ENCODE results near the gene CDK14.

CDK14 gene

GRCh38 chr7:90595801-90596670, at the start of gene CDK14:
TSS of gene CDK14 (plus strand) at chr7:90596321. CDS start at chr7:90596628, 307 bp downstream.
- peak; percentile 38 for DNase-seq

DNA sequence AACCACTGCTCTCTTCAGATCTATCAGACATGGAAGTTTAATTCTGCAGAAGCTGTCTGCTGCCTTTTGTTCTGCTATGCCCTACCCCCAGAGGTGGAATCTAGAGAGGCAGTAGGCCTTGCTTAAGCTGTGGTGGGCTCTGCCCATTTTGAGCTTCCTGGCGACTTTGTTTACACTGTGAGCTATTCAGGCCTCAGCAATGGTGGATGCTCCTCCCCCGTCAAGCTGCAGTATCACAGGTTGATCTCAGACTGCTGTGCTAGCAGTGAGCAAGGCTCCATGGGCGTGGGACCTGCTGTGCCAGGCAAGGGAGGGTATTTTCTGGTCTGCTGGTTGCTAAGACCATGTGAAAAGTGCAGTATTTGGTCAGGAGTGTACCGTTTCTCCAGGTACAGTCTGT, 45.1 kb upstream of the CDK14 start:
- DNase-seq = no peak

- no peak for DNase-seq
These were observed 43.6 kb upstream of the CDK14 start for GRCh38 chr7:90552521-90552920.

DNA sequence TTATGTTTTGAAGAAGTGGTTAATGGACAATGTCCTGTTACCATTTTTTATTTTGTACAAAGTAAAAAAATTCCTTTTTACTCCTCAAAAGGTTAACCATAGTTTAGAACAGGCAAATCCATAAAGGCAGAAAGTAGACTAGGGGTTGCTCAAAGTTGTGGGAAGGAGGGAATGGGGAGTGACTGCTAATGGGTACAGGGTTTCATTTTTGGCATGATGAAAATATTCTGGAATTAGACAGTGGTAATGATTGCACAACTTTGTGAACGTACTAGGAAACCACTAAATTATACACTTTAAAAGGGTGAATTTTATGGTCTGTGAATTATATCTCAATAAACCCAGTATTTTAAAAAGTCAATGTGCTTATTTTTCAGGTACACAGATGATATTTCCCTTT, 35.4 kb upstream of the CDK14 start:
- DNase-seq = no peak

GRCh38 chr7:90563286-90563685, 32.8 kb upstream of the CDK14 start:
- no peak for DNase-seq

GRCh38 chr7:90564455-90564854, 31.7 kb upstream of the CDK14 start:
- no peak for DNase-seq

GRCh38 chr7:90568213-90568612, 27.9 kb upstream of the CDK14 start:
- DNase-seq = no peak

GRCh38 chr7:90569368-90569767, 26.8 kb upstream of the CDK14 start:
- no peak for DNase-seq

DNA sequence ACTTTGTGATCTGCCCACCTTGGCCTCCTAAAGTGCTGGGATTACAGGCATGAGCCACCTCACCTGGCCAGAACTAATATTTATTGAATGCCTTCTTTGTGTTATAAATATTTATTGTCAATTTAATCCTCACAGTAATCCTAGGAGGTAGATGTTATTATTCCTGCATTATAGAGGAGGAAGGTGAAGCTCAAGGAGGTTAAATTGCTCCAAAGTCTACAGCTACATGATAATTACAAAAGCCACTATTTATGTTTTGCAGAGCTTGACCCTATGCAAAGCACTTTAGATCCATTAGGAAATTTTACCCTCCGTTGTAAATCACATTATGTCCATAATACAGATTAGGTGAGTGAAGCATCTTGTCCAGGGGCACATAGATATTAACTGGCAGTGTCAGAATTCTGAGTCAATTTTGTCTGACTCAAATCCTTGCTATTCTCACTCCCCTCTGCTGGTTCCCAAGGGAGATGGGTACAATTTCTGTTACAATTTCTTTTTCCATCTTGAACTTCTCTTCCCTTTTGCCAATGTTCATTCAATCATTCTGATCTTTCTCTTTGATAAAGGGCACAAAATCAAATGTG, 25.7 kb upstream of the CDK14 start:
- DNase-seq = no peak

GRCh38 chr7:90574146-90574819, 21.8 kb upstream of the CDK14 start:
- DNase-seq = no peak

- DNase-seq = no peak
These were observed 21.3 kb upstream of the CDK14 start for GRCh38 chr7:90574820-90575187.

DNA sequence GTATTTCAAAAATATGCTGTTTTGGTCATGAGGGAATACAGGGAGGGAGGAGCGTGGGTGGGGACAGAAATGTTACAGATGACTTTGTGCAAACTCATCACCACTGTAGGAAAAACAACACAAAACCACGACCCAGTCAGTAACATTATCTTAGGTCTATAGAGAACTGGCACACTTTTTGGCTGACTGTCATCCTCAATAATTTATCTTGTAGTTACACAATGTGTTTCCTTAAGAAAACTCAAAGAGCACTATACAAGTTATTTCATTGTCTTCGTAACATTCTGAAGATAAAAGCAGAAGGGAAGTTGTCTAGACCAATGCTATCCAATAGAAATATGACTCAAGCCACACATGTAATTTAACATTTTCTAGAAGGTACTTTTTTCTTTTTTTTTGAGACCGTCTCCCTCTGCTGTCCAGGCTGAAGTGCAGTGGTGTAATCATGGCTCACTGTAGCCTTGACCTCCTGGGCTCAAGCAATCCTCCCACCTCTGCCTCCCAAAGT, 16.9 kb upstream of the CDK14 start:
- no peak for DNase-seq

- no peak for DNase-seq
These were observed 16.1 kb upstream of the CDK14 start for GRCh38 chr7:90580051-90580450.

GRCh38 chr7:90582164-90582563, 14.0 kb upstream of the CDK14 start:
- no peak for DNase-seq

DNA sequence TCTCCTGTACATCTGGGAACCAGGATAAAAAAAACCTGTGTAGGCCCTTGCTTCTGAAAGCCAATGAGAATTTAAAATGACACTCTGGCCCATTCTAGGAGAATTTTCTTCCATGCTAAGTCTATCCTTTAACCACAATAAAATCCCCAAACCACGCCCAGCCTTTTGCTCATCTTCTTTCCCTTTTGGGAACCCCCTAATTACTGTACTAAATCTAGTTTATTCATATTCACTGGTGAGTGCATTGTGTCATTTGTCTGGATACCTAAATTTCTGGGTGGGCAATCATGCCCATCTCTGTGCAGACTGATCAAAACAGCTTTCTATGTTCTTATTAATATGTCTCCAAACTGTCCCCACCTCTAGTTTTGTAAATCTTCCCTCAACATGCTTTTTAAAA, 11.7 kb upstream of the CDK14 start:
- no peak for DNase-seq

GRCh38 chr7:90586091-90586490, 10.0 kb upstream of the CDK14 start:
- DNase-seq = no peak

GRCh38 chr7:90587766-90588165, 8.4 kb upstream of the CDK14 start:
- no peak for DNase-seq

DNA sequence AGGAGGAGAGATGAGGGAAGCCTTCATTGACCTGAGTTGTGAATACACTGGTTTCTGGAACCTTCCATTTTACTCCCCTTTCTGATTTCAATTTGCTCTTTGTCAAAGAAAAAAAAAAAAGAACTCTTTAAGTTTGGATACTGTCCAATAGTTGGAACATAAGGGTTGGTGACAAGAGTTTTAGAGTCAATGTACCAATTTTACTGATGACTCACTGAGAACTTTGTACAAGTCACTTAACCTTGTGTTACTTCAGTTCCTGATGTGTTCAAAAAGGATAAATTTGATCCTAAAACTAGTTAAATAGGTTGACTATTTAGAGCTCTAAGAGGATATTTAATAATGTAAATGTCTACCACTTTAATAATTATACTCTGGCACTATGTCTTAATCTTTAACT, 4.1 kb upstream of the CDK14 start:
- no peak for DNase-seq

DNA sequence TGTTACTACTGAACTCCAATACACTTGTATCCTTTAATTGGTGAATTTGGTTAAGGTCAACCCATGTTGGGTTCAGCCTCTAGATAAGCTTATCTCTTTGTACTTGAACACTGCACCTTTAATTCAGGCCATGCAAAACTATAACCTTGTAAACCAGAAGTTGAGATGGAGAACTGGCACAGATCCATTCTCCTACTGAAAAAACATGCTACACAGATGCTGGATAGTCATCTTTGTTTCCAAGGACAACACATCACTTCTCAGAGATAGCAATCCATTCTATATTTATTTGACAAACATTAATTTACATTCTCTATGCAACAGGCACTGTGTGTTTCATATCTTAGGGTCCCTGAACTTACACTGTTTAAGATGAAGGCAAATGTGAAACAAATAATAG, 2.9 kb upstream of the CDK14 start:
- DNase-seq = no peak

DNA sequence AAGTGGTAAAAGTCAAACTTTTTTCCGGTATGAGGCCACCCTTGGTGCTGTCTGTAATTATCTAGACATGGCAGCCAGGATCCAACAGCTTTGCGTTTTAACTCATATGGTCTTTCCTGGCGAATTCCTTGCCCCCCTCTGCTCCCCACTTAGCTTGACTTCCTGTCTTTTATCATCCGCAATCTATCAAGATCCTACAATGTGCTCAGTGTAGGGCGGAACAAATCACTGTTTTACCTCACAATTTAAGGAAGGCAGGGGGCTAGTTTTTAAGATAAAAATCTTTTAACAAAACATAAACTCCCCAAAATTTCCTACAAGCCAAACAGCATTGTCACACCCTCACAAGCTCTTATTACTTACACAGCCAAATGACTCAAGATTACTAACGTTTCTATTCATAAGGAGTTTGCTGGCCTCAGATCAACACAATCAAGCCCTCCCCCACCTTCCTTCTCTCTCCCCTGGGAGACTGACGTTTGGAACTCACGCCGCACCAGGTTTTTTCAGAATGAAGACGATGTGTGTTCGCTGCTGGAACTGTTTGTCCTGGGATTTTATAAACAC, 1.3 kb upstream of the CDK14 start:
- no peak for DNase-seq

- DNase-seq = no peak
These were observed 750 bp upstream of the CDK14 start for GRCh38 chr7:90595342-90595800.

DNA sequence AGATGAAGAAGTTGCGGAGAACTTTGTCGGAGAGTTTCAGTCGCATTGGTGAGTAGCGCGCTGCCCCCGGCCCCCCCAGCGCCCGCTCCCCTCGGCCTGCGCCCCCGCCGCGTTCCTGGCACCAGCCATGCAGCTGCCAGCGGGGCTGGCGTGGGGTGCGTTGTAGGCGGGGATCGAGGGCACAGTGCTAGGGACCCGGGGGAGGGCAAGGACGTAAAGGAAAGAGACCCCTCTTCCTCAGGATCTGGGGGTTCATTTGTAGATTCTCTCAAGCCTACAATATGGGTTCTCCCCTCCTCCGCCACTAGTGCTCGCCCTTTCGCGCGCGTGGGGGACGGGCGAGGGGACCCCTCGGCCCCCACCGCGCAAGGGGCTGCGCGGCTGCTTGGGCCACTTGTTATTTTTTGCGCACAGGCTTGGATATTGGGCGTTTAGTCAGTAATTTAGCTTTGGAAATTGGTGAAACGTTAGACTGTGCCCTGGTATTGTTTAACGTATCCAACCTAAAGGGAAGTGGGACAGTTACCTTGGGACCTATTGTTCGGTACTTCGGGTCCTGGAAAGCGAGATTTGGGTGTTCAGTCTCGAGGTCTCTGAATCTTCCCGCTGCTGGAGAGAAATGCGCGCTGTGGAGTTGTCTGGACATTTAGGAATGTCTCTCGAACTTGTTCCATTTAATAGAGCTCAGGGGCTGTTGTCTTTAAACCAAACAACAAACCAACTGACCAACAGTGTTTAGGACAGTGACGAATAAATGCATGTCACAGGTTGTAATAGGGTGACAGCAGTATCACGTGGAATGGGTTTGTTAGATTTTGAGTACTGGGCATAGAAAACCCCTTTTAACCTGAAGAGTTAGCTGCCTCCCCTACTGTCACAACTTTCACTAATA, 796 bp downstream of the CDK14 start:
- no peak for DNase-seq
